Measurements from ENCODE around the gene APP.

APP gene

DNA sequence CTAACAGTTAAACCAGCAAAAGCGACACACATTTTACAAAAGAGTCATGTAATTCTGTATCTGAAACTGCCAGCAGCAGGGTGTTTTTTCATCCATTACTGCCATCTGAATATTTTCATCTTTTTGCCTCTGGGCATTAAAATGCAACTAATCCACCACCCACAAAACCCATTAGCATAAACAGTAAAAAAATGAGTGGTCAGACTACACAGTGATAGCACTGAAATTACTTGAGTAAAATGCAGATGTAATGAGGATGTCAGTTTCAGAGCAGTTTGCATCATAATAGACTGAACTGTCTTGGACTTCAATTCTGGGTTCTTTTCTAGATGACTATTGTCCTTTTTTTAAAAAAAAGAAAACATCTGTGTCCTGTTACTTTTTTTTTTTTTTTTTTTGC, 303.5 kb downstream of the APP start:
- no peaks in the 10 kb centered on the region for H3K27me3 Mint-ChIP-seq
- H3K4me3 Mint-ChIP-seq, result no peak overlapping the region
- no peaks in the 10 kb centered on the region for H3K36me3 Mint-ChIP-seq (ENCODE audit: low read depth)
- H3K27ac Mint-ChIP-seq, result no peak overlapping the region
- H3K9me3 Mint-ChIP-seq, result no peaks in the 10 kb centered on the region
- intact Hi-C loops (cut with micrococcal nuclease), result no loop called here
- no peaks in the 10 kb centered on the region for H3K4me1 Mint-ChIP-seq (ENCODE audit: low read depth)

DNA sequence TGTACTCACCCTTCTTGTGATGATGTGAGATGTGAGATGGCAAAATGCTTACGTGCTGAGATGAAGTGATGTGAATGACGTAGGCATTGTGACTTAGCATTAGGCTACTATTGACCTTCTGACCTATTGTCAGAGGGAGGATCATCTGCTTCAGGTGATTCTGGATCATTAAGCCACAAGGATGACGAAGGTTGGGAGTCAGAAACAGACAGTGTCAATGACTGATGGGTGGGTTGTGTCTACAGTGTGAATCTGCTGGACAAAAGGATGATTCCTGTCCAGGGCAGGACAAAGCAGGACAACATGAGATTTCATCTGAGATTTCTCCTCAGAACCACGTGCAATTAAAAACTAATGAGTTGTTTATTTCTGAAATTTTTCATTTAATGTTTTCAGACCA, 306.8 kb downstream of the APP start:
- Mint-ChIP-seq H3K9me3 (no peaks in the 10 kb centered on the region), H3K4me1 (ENCODE audit: low read depth) (no peaks in the 10 kb centered on the region), H3K4me3 (no peak overlapping the region), H3K27ac (no peak overlapping the region), H3K36me3 (ENCODE audit: low read depth) (no peaks in the 10 kb centered on the region), H3K27me3 (no peaks in the 10 kb centered on the region)
- intact Hi-C loops (cut with micrococcal nuclease), result loop anchor here (2.0 kb wide), 1 partner anchor 255 kb away; no protein-coding TSS in a partner anchor

DNA sequence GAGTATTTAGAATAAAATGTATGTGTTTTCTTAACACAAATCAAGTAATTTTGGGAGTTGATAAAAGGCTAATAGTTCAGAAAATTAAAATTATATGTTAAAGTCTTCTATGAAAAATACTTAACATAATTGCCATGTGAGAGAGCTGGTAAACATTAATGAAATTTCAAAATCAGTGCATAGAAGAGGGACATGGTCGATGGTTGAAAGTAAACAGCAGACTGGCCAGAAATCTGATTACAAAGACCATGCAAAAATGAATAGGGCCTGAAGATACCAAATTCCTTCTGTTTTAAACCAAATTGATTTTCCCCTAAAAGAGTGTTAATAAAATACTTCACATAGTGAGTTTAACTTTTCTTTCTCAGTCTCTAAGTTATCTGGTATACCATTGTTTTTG, 307.5 kb downstream of the APP start:
- Mint-ChIP-seq H3K27ac (no peak overlapping the region), H3K4me1 (ENCODE audit: low read depth) (no peaks in the 10 kb centered on the region), H3K9me3 (no peaks in the 10 kb centered on the region), H3K36me3 (ENCODE audit: low read depth) (no peaks in the 10 kb centered on the region), H3K4me3 (no peak overlapping the region), H3K27me3 (no peaks in the 10 kb centered on the region)
- intact Hi-C loops (cut with micrococcal nuclease), result loop anchor here (2.0 kb wide), 1 partner anchor 254 kb away; no protein-coding TSS in a partner anchor

DNA sequence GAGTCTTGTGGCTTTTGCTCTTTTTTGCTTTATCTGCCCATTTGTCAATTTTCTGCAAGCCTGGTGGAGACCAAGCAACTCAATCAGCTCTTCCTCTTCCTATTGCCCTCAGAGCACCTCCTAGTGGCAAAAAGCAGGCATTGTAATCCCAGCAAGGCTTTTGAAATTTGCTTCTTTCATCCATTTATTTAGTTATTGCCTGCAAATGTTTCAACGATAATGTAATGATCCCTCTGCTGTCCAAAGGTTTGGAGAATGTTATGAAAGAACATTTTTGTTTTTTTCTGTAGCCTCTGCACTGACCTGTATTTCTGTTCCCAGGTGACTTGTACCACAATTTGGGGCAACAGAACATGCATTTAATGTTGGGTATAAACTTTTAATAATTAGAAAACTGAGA, 308.0 kb downstream of the APP start:
- H3K36me3 Mint-ChIP-seq (ENCODE audit: low read depth), result no peaks in the 10 kb centered on the region
- intact Hi-C loops (cut with micrococcal nuclease), result loop anchor here (2.0 kb wide), 1 partner anchor 254 kb away; no protein-coding TSS in a partner anchor
- H3K4me1 Mint-ChIP-seq (ENCODE audit: low read depth), result no peaks in the 10 kb centered on the region
- no peaks in the 10 kb centered on the region for H3K27me3 Mint-ChIP-seq
- no peaks in the 10 kb centered on the region for H3K9me3 Mint-ChIP-seq
- no peak overlapping the region for H3K4me3 Mint-ChIP-seq
- no peak overlapping the region for H3K27ac Mint-ChIP-seq

DNA sequence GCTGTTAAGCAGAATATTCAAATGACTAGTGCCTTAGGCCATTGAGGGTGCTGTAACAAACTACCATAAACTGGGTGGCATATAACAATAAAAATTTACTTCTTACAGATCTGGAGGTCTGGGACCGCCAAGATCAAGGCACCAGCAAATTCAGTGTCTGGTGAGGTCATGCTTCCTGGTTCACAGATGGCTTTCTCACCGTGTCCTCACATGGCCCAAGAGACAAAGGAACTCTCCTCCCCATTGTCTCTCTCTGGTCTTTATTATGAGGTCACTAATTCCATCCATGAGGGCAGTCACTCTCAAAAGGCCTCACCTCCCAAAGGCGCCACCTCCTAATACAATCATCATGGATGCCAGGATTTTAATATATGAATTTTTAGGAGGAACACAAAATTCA, 308.5 kb downstream of the APP start:
- H3K27ac Mint-ChIP-seq, result no peak overlapping the region
- H3K4me1 Mint-ChIP-seq (ENCODE audit: low read depth), result no peaks in the 10 kb centered on the region
- H3K27me3 Mint-ChIP-seq, result no peaks in the 10 kb centered on the region
- no peaks in the 10 kb centered on the region for H3K36me3 Mint-ChIP-seq (ENCODE audit: low read depth)
- H3K9me3 Mint-ChIP-seq, result no peaks in the 10 kb centered on the region
- intact Hi-C loops (cut with micrococcal nuclease), result loop anchor here (2.0 kb wide), 1 partner anchor 253 kb away; no protein-coding TSS in a partner anchor
- no peak overlapping the region for H3K4me3 Mint-ChIP-seq

DNA sequence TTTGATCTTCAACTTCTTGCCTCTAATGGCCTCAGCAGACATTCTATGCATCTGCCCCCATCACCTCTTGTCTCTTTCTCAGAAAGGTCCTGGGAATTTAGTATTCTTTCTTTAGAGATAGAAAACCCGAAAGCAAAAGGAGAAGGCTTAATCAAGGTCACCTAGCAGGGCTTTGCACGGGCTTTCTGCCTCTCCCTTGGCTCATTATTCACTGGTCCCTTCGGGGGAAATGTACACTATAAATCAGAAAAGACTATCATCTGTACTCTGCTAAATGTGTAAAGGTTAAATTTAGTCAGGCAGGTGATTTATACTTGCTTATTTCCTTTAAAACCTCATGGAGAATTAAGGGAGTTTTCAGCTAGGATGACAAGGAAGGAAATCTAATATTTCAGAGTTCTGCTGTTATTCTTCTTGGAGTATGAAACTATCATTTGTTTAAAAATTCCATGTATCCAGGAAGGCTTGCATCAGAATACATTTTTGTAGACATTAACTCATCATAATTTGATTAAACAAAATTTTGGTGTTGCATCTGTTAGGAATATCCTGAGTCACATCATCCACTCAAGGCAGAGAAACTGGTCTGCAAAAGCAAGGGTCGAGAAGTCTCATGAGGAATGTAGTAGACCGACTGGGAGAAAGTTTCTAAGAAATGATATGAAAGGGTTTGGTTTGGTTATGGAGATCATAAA, 311.2 kb downstream of the APP start:
- intact Hi-C loops (cut with micrococcal nuclease), result no loop called here
- no peaks in the 10 kb centered on the region for H3K27me3 Mint-ChIP-seq
- no peaks in the 10 kb centered on the region for H3K36me3 Mint-ChIP-seq (ENCODE audit: low read depth)
- no peaks in the 10 kb centered on the region for H3K4me1 Mint-ChIP-seq (ENCODE audit: low read depth)
- no peak overlapping the region for H3K4me3 Mint-ChIP-seq
- H3K9me3 Mint-ChIP-seq, result no peaks in the 10 kb centered on the region
- H3K27ac Mint-ChIP-seq, result no peak overlapping the region

DNA sequence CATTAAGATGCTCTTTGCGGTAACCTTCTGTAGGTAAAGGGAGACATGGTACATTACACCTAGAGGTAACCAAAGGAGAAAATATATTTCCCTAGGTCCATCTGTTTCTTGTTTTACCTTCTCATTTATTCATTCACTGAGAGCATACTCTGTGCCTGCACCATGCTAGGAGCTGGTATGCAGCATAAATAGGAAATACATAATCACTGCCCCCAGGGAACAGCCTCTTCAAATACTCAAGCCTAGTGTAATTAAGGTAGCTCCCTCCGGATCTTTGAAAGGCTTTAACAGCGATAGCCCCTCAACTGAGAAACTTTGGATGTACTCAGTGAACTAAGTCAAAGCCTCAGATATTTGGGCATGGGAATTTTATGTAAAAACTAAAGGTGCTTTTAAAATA, 312.2 kb downstream of the APP start:
- H3K36me3 Mint-ChIP-seq (ENCODE audit: low read depth), result no peaks in the 10 kb centered on the region
- intact Hi-C loops (cut with micrococcal nuclease), result no loop called here
- H3K4me3 Mint-ChIP-seq, result no peak overlapping the region
- no peaks in the 10 kb centered on the region for H3K9me3 Mint-ChIP-seq
- no peak overlapping the region for H3K27ac Mint-ChIP-seq
- no peaks in the 10 kb centered on the region for H3K27me3 Mint-ChIP-seq
- H3K4me1 Mint-ChIP-seq (ENCODE audit: low read depth), result no peaks in the 10 kb centered on the region

DNA sequence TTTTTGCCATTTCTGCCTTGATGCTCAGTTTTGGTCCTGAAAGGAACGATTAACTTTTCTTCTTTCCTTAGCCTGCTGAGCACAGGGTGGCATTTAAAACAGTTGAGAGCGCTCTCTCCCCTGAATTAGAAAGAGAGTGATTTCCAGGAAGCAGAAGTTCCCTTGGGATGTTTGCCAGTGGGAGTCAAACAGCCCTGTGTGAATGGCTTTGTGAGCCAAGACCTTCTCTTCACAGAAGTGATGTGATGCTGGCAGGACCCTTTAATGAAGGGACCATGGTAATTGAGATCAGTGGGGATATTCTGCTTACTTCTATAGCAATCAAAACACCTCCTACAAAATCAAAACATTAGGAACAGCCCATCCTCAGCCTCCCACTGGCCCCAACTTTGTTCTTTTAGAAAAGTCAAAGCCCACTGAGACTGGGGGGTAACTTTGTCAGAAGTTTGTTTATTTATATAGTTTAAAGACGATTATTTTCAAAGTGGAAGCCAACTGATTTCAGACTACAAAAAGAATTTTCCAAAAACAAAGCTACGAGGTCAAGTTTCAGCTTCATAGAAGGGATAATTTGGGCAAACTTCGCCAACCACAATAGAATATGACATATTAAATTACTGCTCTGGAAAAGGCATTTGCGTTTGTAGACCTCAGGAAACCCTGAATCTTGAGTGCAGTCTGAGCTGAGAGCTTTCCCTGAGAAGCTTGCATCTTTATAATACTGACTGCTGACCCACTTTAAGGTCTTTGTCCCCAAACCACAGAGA, 313.1 kb downstream of the APP start:
- H3K4me1 Mint-ChIP-seq (ENCODE audit: low read depth), result no peaks in the 10 kb centered on the region
- no peaks in the 10 kb centered on the region for H3K27me3 Mint-ChIP-seq
- no peak overlapping the region for H3K4me3 Mint-ChIP-seq
- intact Hi-C loops (cut with micrococcal nuclease), result no loop called here
- no peaks in the 10 kb centered on the region for H3K9me3 Mint-ChIP-seq
- H3K27ac Mint-ChIP-seq, result no peak overlapping the region
- H3K36me3 Mint-ChIP-seq (ENCODE audit: low read depth), result no peaks in the 10 kb centered on the region

DNA sequence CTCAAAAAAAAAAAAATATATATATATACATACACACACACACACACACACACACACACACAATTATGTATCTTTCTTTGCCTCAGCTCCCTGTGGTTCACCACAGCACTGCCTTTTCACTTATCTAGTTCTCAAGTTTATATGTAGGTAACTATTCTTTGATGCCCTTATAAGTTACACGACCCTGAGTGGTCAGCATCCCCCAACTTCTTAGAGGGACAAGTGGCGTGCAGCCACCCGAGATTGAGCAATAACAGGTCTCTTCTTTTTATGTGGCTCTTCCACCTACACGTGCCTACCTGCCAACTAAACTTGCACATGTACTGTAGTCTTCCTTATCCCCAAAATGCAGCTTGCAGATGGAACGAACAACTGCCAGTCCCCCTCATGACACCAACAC, 315.0 kb downstream of the APP start:
- H3K36me3 Mint-ChIP-seq (ENCODE audit: low read depth), result no peaks in the 10 kb centered on the region
- H3K27me3 Mint-ChIP-seq, result no peaks in the 10 kb centered on the region
- no peak overlapping the region for H3K4me3 Mint-ChIP-seq
- no peaks in the 10 kb centered on the region for H3K9me3 Mint-ChIP-seq
- H3K4me1 Mint-ChIP-seq (ENCODE audit: low read depth), result no peaks in the 10 kb centered on the region
- intact Hi-C loops (cut with micrococcal nuclease), result no loop called here
- H3K27ac Mint-ChIP-seq, result no peak overlapping the region

DNA sequence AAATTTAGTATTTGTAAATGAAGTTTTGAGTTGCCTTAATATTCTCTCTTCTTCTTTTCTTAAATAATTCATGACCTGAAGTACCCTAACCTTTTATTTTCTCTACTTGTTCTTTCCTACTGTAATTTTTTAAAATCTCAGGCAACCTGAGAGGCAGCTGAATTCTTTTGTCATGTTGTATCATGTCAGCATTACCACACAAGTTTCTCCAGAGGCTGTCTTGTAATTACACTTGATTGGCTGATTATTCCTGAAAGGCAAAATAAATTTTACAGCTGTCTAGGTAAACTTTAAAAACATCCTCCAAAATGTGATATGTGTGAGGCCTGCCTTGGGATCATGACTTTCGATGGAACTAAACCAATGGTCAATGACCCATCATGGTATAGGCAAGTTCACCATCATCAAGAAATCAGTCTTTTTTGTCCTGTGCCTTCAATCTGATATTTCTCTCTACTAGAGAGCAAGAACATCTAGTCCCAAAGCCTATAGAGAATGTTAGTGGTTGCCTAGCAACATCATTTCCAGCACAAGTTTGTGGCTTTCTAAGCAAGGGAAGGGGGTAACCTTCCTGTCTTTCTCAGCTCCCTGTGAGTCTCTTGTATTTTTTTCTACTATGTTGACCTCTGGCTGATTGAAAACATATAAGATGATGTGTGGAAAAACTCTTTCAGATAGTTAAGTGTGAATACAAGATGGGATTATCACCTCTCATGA, 320.3 kb downstream of the APP start:
- Mint-ChIP-seq H3K9me3 (peaks cover 18% of the 10 kb centered on the region), H3K4me1 (ENCODE audit: low read depth) (no peaks in the 10 kb centered on the region), H3K27ac (no peak overlapping the region), H3K4me3 (no peak overlapping the region), H3K36me3 (ENCODE audit: low read depth) (no peaks in the 10 kb centered on the region), H3K27me3 (no peaks in the 10 kb centered on the region)
- intact Hi-C loops (cut with micrococcal nuclease), result no loop called here

DNA sequence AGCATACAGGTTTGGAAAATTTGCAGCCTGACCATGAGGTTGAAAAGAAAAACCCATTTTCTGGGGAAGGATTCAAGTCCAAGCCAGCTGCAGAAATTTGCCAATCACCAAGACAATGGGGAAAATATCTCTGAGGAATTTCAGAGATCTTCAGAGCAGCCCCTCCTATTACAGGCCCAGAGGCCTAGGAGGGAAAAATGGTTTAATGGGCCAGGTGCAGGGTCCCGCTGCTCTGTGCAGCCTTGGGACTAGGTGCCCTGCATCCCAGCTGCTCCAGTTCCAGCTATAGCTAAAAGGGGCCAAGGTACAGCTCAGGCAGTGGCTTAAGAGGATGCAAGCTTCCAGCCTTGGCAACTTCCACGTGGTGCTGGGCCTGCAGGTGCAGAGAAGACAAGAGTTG, 322.3 kb downstream of the APP start:
- Mint-ChIP-seq H3K4me3 (no peak overlapping the region), H3K4me1 (ENCODE audit: low read depth) (no peaks in the 10 kb centered on the region), H3K9me3 (peaks cover 18% of the 10 kb centered on the region), H3K27me3 (no peaks in the 10 kb centered on the region), H3K27ac (no peak overlapping the region), H3K36me3 (ENCODE audit: low read depth) (no peaks in the 10 kb centered on the region)
- intact Hi-C loops (cut with micrococcal nuclease), result no loop called here

DNA sequence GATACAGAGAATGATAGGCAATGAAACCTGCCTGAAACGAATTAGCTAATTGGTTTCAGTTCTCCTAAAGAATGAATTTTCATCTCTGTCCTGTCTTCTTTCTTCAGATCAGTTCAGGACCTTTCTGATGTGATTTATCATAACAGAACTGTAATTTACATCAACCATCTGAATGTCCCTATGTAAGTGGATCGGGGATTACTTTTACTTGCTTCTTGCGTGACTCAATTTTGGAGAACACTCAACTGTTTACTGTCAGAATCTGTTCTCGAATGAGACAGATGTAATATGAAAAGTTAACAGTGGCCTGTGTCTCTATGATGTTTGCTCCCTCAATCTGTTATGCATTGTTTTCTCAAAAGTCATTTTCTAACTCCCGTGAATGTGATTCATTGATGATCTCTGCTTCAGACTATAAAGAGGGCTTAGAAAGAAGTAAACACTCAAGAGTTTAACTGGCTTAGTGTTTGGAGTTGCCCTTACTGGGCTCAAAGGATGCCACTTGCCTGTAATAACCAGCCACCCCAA, 324.8 kb downstream of the APP start:
- Mint-ChIP-seq H3K36me3 (ENCODE audit: low read depth) (no peaks in the 10 kb centered on the region), H3K27ac (no peak overlapping the region), H3K4me1 (ENCODE audit: low read depth) (no peaks in the 10 kb centered on the region), H3K27me3 (no peaks in the 10 kb centered on the region), H3K9me3 (peaks cover 19% of the 10 kb centered on the region), H3K4me3 (no peak overlapping the region)
- intact Hi-C loops (cut with micrococcal nuclease), result no loop called here

DNA sequence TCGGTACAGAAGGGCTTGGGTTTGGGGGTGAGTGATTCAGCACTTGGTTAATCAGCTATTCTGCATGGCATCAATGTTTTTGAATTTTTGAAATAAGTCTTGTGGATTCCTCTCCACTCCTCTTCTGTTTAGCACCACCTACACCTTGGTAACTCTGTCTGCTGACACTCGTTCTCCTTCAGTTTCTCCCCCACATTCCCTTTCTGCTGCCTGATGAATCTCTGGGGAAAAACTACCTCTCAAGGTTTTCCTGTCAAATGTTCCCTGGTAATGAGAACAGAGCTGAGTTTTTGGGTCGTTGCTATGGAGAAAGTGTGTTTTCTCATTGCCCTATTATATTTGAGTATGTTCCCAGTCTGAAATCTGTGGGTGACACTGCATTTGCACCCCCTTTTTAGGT, 327.6 kb downstream of the APP start:
- H3K27me3 Mint-ChIP-seq, result no peaks in the 10 kb centered on the region
- no peak overlapping the region for H3K4me3 Mint-ChIP-seq
- H3K36me3 Mint-ChIP-seq (ENCODE audit: low read depth), result no peaks in the 10 kb centered on the region
- H3K9me3 Mint-ChIP-seq, result peaks cover 41% of the 10 kb centered on the region
- H3K4me1 Mint-ChIP-seq (ENCODE audit: low read depth), result no peaks in the 10 kb centered on the region
- no peak overlapping the region for H3K27ac Mint-ChIP-seq
- intact Hi-C loops (cut with micrococcal nuclease), result no loop called here

DNA sequence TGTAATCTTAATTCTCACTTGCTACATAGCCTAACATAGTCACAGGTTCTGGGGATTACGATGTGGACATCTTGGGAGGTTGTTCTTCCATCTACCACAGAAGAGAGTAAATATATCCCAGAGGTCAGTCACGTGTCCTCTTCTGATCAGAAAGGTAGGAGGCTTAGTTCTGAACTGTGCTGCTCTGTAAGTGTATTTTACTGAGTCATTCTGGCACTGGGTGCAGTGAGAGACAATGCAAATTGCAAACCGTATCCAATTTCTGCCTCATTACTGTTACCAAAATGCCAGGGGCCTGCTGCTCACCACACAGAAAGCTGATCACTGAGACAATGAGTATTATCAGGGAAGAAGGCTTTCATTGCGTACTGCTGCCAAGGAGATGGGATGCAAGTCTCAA, 331.8 kb downstream of the APP start:
- H3K27ac Mint-ChIP-seq, result no peak overlapping the region
- H3K4me1 Mint-ChIP-seq (ENCODE audit: low read depth), result no peaks in the 10 kb centered on the region
- intact Hi-C loops (cut with micrococcal nuclease), result no loop called here
- no peaks in the 10 kb centered on the region for H3K36me3 Mint-ChIP-seq (ENCODE audit: low read depth)
- H3K4me3 Mint-ChIP-seq, result no peak overlapping the region
- H3K27me3 Mint-ChIP-seq, result no peaks in the 10 kb centered on the region
- H3K9me3 Mint-ChIP-seq, result peaks cover 53% of the 10 kb centered on the region
